HL-60 (cell line): Measurements from ENCODE around the gene DENND1A.

ENCODE experiments used
- GABPA ChIP-seq: IDR thresholded peaks from 2 replicates; pipeline ENCODE4 v1.6.1; 2012; ENCODE audit warnings: low read depth
- POLR2AphosphoS5 ChIP-seq: IDR thresholded peaks from 2 replicates; pipeline ENCODE4 v1.6.1; 2012; ENCODE audit warnings: low read depth
- TF ChIP-seq, protein P1 (sequence below): IDR thresholded peaks from 2 replicates; pipeline ENCODE4 v1.6.1; 2012; ENCODE audit warnings: low read depth; ENCODE audit not compliant: insufficient replicate concordance
- TF ChIP-seq, protein P2 (sequence below): IDR thresholded peaks from one replicate; pipeline ENCODE4 v1.5.1; 2011; ENCODE audit warnings: low read length, control low read depth, inconsistent platforms; ENCODE audit not compliant: insufficient read depth

DNA sequence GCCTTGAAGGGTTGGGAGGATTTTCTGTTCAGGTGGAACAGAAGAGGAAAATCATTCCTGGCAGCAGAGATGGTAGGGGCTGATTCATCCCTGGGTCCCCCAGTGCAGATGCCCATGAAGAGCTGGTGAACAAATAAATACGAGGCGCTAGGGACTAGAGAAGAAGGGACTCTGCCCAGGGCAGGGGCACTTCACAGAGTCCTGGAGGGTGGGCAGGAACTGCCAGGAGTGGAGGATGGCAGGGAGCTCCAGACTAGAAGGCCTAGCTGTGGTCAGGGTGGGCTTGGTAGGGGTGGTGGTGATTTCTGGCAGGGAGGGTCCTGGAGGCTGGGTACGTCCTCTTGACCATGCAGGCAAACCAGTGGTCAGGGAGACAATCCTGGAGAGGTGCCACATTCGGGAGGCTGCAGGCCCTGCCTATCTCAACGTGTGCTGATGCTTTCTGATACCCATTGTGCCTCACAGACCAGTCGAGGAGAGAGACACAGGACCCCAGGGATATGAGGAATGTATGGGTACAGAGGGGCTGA lies 504.0 kb downstream of the DENND1A start:
- TF ChIP-seq, protein P1, sequence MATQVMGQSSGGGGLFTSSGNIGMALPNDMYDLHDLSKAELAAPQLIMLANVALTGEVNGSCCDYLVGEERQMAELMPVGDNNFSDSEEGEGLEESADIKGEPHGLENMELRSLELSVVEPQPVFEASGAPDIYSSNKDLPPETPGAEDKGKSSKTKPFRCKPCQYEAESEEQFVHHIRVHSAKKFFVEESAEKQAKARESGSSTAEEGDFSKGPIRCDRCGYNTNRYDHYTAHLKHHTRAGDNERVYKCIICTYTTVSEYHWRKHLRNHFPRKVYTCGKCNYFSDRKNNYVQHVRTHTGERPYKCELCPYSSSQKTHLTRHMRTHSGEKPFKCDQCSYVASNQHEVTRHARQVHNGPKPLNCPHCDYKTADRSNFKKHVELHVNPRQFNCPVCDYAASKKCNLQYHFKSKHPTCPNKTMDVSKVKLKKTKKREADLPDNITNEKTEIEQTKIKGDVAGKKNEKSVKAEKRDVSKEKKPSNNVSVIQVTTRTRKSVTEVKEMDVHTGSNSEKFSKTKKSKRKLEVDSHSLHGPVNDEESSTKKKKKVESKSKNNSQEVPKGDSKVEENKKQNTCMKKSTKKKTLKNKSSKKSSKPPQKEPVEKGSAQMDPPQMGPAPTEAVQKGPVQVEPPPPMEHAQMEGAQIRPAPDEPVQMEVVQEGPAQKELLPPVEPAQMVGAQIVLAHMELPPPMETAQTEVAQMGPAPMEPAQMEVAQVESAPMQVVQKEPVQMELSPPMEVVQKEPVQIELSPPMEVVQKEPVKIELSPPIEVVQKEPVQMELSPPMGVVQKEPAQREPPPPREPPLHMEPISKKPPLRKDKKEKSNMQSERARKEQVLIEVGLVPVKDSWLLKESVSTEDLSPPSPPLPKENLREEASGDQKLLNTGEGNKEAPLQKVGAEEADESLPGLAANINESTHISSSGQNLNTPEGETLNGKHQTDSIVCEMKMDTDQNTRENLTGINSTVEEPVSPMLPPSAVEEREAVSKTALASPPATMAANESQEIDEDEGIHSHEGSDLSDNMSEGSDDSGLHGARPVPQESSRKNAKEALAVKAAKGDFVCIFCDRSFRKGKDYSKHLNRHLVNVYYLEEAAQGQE = no peak
- TF ChIP-seq, protein P2, sequence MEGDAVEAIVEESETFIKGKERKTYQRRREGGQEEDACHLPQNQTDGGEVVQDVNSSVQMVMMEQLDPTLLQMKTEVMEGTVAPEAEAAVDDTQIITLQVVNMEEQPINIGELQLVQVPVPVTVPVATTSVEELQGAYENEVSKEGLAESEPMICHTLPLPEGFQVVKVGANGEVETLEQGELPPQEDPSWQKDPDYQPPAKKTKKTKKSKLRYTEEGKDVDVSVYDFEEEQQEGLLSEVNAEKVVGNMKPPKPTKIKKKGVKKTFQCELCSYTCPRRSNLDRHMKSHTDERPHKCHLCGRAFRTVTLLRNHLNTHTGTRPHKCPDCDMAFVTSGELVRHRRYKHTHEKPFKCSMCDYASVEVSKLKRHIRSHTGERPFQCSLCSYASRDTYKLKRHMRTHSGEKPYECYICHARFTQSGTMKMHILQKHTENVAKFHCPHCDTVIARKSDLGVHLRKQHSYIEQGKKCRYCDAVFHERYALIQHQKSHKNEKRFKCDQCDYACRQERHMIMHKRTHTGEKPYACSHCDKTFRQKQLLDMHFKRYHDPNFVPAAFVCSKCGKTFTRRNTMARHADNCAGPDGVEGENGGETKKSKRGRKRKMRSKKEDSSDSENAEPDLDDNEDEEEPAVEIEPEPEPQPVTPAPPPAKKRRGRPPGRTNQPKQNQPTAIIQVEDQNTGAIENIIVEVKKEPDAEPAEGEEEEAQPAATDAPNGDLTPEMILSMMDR = no peak
- TF ChIP-seq POLR2AphosphoS5 = no peak
- no peak for TF ChIP-seq GABPA
